Measurements from ENCODE around the gene ZNF500. TPM values are rescaled to one million over a fixed set of nuclear protein-coding genes. Genes with fewer than 3 reads are reported as not detected.

The ZNF500 gene
- total RNA-seq, 2 donors from 2014 or later: 14.1 TPM

DNA sequence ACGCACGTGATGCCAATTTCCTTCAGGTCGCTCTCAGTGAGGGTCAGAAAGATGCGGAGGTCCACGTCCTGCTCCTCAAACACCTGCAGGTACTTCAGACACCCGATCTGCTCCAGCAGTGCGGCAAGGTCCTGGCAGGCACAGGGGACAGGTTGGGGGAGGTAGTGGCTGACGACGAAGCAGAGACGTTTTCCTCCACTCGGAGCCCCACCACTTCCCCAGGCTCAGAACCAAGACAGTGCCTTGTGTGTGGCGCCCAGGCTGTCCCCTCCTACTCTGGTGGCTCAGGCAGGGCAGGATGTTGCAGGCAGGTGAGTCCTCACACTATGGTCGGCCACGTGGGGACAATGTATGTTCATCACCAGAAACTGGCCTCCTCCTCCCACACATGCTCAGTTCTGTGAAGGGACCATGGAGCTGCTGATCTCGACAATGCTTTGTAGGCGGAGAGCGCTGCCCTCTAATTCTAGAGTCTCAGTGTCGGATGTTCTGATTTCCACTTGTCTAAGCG is 67.9 kb downstream of the ZNF500 start:
- ATAC-seq (replicated peaks in 1 of 2) (no peak), DNase-seq (no peak)
- Mint-ChIP-seq H3K4me3 (no peak overlapping the region), H3K9me3 (no peaks in the 10 kb centered on the region), H3K4me1 (ENCODE audit: low read depth) (peaks cover 22% of the 10 kb centered on the region), H3K36me3 (ENCODE audit: insufficient read depth in 2 of 2) (peaks cover 0 to 4% of the 10 kb centered on the region in 2 donors), H3K27me3 (ENCODE audit: low read depth) (no peaks in the 10 kb centered on the region), H3K27ac (no peak overlapping the region)

GRCh38 chr16:4698321-4699045 is 68.5 kb downstream of the ZNF500 start:
- no peaks in the 10 kb centered on the region for H3K9me3 Mint-ChIP-seq
- H3K27me3 Mint-ChIP-seq (ENCODE audit: low read depth): no peaks in the 10 kb centered on the region
- peaks cover 22% of the 10 kb centered on the region for H3K4me1 Mint-ChIP-seq (ENCODE audit: low read depth)
- DNase-seq: no peak
- H3K27ac Mint-ChIP-seq: no peak overlapping the region
- no peak overlapping the region for H3K4me3 Mint-ChIP-seq
- peaks cover 0 to 4% of the 10 kb centered on the region in 2 donors for H3K36me3 Mint-ChIP-seq (ENCODE audit: insufficient read depth in 2 of 2)
- no peak for ATAC-seq (replicated peaks in 1 of 2)

Other genes starting within 250 kb of the ZNF500 start
- 10 to 100 TPM; 45.4 to 53.1 TPM for gene CDIP1, start 228.4 kb downstream of the ZNF500 start, total RNA-seq
- gene C16orf96, start 210.8 kb downstream of the ZNF500 start, total RNA-seq: under 1 TPM; 0.51 to 0.55 TPM
- 10 to 100 TPM; 17.2 to 18.4 TPM for gene UBALD1, start 152.3 kb downstream of the ZNF500 start, total RNA-seq
- 100 to 1,000 TPM; 107 to 116 TPM for gene MGRN1, start 142.3 kb downstream of the ZNF500 start, total RNA-seq
- 10 to 100 TPM; 22.8 to 28.0 TPM for gene NUDT16L1, start 73.6 kb downstream of the ZNF500 start, total RNA-seq
- gene ANKS3, start 32.9 kb downstream of the ZNF500 start, total RNA-seq: 10 to 100 TPM; 18.0 to 20.6 TPM
- gene DNAAF8, start 32.6 kb downstream of the ZNF500 start, total RNA-seq: under 1 TPM in 1 of 2 donors, not detected in 1; 0.48 TPM
- gene SEPTIN12, start 21.2 kb upstream of the ZNF500 start, total RNA-seq: not detected
- not detected for gene SMIM22, start 28.2 kb upstream of the ZNF500 start, total RNA-seq
- 1 to 10 TPM; 3.7 to 7.4 TPM for gene ROGDI, start 35.5 kb upstream of the ZNF500 start, total RNA-seq
- 10 to 100 TPM; 54.9 to 63.6 TPM for gene GLYR1, start 80.1 kb upstream of the ZNF500 start, total RNA-seq
- 10 to 100 TPM; 32.0 to 36.0 TPM for gene UBN1, start 80.3 kb upstream of the ZNF500 start, total RNA-seq
- gene PPL, start 170.0 kb upstream of the ZNF500 start, total RNA-seq: under 1 TPM; 0.09 to 0.22 TPM
- gene SEC14L5, start 191.2 kb upstream of the ZNF500 start, total RNA-seq: under 1 TPM in 1 of 2 donors, not detected in 1; 0.02 TPM

Measured in activated T-cell treated with anti-CD3 and anti-CD28 coated beads, Interleukin-2, amount 50 U/mL, for 72 hours (primary cell).